GM03348 (cell line): ENCODE data around the gene FBXO44.

Experiments
- DNase-seq: peaks from one replicate; pipeline ENCODE4 v3.0.0; 2012; ENCODE audit warnings: low spot score

FBXO44 gene

DNA sequence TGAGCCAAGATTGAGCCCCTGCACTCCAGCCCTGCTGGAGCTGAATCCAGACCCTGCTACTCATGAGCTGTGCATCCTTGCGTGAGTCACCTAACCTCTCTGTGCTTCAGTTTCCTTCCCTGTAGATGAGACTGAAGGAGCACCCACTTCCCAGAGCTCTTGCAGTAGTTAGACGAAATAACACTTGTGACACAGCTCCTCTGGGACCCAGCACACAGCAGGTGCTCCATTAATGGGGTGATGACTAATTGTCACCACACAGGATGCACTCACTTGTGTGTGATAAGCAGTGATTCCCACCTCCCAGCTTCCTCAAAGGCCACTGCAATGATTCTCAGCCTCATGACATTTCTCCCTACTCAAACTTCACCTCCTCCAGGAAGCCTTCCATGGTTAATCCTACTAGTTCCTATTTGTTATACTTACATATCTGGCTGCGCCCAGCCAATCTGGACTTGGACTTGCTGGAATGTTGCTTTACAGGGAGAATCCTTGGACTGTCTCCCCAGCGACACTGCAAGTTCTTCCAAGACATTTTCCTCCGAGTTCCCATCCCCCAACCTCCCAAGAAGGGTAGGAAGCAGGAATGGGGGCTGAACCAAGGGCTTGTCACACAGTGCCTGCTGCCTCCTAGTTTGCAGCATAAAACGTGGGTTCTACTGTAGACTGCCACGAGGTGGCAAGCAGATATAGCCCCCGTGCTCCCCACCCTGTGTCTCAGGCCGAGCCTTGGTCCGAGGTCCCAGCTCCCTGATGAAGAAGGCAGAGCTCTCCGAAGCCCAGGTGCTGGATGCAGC is 54.1 kb downstream of the FBXO44 start:
- no peak for DNase-seq

DNA sequence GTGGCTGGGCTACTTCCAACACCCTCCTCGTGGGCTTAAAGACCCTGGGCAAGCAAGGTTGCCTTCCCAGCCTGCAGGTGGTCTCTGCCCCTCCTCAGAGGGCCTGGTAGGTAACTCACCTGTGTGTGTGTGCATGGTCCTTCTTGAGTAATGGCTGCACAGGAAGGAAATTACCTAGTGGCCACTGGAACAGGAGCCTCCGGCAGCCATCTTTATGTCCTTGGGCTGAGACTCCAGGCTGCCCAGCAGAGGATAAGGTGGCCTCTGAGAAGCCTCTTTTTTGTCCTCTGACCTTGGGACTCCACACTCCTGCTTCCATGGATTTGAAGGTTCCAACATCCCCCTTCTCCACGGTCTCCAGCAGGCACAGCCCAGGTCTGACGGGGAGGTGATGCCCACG is 56.8 kb downstream of the FBXO44 start:
- no peak for DNase-seq

DNA sequence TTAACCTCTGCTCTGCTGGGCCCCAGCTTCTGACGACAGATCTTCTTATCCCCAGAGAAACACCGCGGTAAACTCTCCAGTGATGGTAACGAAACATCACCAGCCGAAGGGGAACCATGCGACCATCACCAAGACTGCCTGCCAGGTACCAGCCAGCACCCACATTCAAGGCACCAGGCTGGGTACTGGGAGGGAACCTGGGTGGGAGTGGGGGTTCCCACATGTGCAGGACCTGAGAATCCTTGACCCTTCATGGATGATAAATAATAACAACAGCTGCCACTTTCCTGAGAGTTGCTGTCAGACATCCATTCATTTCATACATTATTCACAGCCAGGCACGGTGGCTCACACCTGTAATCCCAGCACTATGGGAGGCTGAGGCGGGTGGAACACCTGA is 57.6 kb downstream of the FBXO44 start:
- DNase-seq, result no peak
